HL-60 (cell line): Measurements from ENCODE around the gene MDGA2.

Source experiments
- GABPA ChIP-seq: IDR thresholded peaks from 2 replicates; pipeline ENCODE4 v1.6.1; 2012; ENCODE audit warnings: low read depth
- TF ChIP-seq, protein P1 (sequence below): IDR thresholded peaks from one replicate; pipeline ENCODE4 v1.5.1; 2011; ENCODE audit warnings: low read length, control low read depth, inconsistent platforms; ENCODE audit not compliant: insufficient read depth

DNA sequence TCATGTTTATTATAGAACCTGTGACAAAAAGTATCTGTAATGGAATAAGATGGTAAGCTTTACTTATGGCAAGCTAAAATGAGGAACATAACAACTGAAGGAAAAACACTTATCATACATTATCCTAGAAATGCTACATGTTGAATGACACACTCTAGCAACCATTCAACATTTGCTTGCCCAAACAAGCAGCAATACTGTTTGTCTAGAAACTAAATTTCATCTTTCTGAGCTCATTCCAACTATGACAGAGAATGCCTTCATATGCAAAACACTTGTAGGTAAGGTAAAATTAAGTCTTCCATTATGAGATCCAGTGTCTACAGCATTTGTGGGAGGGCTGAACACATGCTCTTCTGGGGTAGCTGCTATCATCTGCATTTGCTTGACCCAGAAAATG lies 108.1 kb downstream of the MDGA2 start:
- TF ChIP-seq, protein P1, sequence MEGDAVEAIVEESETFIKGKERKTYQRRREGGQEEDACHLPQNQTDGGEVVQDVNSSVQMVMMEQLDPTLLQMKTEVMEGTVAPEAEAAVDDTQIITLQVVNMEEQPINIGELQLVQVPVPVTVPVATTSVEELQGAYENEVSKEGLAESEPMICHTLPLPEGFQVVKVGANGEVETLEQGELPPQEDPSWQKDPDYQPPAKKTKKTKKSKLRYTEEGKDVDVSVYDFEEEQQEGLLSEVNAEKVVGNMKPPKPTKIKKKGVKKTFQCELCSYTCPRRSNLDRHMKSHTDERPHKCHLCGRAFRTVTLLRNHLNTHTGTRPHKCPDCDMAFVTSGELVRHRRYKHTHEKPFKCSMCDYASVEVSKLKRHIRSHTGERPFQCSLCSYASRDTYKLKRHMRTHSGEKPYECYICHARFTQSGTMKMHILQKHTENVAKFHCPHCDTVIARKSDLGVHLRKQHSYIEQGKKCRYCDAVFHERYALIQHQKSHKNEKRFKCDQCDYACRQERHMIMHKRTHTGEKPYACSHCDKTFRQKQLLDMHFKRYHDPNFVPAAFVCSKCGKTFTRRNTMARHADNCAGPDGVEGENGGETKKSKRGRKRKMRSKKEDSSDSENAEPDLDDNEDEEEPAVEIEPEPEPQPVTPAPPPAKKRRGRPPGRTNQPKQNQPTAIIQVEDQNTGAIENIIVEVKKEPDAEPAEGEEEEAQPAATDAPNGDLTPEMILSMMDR, result no peak
- no peak for TF ChIP-seq GABPA
